NCI-H2196 (cell line): Measurements from ENCODE around the gene CAMTA1.

Experiments
- DNase-seq: peaks from one replicate; lab custom pipeline; 2025; ENCODE audit not compliant: unreplicated experiment; lab: John Stamatoyannopoulos, UW

The CAMTA1 gene

DNA sequence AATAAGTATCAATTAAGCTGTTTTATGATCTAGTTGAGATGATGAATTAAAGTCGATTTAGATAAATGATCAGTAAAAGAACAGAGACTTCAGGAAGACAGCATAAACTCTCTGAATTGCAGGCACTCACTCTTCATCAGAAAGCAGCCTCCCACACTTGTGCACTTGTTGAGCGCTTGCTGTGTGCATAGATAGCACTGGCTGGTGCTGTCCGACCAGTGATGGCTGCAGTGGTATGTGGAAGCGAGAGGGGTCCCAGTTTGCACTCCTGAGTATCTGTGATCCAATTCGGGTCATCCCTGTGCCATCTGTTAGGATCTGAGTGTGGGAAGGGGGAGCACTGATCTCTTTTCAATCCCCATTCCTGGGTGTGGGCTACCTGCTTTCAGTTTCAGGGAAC lies 137.8 kb downstream of the CAMTA1 start:
- DNase-seq, result no peak

DNA sequence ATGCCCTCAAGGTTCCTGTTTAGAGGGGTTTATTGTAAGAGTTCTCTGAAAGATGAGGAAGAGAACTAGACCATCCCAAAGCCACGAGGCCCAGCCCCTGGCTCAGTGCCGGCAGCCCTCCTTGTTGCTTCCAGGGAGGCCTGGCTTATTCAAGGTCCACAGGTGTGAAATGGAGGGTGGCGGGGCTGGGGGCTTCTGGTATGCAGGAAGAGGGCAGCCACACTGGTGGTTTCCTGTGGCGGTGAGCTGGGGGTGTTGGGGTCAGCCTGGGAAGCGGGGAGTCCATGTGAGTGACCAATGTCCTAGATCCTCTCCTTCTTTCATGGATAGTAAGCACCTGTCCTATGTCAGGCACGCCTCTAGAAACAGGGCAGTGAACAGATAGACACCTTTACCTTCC lies 138.2 kb downstream of the CAMTA1 start:
- DNase-seq, result no peak

DNA sequence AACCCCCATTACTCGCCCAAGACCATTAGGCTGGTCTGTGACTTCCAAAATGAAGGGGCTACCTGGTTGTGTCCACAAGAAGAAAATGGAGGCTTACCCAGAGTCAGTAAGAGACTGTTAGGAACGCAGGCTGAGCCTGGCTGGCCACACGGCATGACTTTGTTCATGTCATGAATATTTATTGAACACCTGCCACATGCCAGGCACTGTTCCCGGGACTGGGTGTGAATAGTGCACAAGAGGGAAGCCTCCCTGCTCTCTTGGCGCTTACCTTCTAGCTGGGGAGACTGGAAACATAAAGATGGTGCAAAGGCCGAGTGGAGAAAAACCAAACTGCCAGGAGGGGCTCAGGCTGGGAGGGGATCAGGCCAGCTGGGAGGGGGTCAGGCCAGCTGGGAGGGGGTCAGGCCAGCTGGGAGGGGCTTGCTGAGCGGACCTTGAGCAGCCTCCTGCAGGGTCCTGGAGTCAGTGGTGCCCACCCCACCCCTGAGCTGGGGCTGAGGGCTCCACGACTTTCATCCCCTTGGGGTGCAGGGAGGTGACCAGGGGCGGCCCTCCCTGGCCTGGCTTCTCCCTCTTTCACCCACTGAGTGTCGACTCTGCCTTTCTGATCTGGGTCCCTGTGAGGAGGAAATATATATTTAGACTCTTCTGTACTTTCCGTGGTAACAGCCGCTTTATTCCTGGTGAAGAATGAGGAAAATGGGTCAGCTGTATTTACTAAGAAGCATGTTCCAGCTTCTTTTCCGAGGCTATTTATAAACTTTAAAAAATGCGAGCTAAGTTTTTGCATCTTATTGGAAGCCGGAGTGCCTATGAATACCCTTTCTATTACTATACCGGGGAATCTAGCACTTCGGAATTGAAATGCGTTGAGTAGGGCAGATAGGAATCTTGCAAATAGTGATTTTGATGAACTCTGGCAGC lies 139.0 kb downstream of the CAMTA1 start:
- no peak for DNase-seq

DNA sequence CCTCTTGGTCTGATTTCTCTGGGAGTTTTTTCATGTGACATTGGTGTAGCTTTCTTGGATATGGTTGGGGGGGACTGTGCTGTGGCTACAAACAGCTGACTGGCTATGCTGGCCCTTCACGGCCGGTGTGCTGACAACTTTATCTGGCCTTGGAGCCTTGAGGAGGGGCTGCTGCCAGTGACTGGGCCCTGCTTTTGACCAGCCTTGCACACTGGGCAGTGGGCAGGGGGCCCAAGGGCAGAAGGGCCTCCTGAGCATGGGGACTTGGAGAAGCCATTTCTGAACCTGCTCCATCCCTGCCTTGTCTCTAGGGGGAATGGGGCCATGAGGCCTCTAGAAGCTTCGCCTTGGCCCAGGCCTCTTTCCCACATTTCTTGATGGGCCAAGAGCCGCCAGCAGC lies 139.6 kb downstream of the CAMTA1 start:
- DNase-seq, result no peak

DNA sequence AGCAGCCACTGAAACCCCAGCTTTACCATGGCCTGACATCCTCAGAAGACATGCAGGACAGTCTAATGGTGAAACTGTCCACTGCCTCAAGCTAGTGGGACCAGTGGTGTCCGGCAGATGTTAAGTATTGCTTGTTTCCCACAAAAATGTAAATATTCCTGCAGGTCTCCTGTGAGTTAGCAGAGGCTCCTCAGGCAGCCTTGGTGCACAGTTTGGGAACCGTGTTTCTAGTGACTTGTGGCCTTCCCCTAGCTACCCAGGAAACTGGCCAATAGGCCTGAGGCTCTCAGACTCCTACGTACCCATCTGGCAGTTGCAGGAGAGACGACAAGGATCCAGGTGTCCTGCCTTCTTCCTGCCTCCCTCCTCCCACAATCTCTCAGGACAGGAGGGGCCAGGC lies 142.4 kb downstream of the CAMTA1 start:
- DNase-seq, result no peak

DNA sequence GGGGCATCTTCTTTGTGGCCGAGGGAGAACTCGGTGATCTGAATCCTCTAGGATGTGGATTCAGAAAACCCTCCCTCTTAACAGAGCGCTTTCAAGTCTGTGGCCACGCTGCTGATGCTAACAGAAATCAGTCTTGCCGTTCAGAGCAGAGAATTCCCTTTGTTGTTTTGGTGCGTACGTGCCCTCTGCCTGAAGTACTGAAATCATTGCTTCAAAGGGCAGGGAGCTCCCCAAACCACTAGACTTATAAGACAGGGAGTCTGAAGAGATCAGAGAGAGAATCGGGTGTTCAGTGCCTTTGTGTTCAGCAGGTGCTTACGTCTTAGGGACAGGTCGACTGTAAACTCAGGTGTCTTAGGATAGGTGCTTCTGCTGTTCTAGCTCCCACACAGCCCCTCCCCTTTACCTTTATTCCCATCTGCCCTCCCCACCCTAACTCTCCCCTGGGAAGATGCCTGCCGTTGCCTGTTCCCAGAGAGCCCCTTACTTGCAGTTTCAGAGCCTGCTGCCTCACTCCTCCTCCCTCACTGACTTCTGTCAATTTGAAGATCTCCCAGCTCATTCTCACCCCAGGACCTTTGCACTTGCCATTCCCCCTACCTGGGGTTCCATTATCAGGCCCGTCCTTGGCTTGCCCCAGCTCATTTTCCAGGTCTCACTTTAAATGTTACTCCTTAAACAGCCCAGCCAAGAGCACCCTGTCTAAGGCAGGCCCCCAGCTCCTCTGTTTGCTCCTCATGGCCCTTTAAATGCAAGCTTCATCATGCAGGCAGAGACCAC lies 143.0 kb downstream of the CAMTA1 start:
- DNase-seq, result no peak

DNA sequence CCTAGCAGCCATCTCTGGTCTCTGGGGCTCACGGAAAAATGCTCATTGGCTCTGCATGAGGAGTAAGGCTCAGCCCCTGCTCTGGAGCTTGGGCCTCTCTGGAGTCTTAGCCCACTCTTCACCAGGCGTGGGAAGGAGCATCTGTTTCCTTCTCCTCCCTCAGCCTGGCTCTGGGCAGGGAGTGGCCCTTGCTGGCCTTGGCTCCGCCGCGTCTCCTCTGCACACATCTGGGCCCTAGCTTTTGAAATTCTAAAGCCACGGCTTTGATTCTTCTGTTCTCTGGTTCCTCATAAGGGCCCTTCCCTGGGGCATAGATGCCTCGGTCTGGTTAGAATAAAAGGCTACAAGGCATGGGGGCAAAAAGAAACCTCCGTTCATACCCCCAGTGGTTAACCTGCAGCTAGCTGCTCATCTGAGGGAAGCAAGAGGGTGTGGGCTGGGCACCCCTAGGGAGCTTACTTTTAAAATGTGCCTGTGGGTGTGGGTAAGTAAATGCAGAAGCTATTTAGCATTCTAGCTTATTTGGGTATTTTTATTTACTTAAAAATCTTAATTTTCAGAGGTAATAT lies 145.6 kb downstream of the CAMTA1 start:
- DNase-seq, result no peak

DNA sequence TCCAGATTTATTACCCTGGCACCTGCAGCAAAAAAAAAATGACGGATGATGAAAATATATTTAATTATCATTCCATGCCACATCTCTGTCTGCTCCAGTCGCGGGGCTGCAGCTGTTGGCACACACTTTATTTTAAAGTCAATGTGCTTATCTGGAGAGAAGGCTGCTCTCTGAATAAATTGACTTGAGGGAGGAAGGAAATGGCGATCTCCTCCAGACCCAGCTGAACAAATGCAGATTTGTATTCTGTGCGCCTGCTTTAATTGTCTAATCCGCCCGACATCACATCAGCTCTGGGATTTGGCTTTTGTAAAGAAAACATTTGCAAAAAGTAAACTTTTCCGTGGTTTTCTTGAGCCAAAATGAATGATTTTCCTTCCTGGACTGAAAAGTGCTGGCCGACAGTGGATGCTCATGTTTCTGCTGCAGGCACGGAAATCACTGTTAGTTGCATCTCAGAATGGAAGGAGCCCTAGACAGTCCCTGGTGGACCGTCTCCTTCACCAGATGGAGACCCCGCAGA lies 150.2 kb downstream of the CAMTA1 start:
- DNase-seq, result no peak

DNA sequence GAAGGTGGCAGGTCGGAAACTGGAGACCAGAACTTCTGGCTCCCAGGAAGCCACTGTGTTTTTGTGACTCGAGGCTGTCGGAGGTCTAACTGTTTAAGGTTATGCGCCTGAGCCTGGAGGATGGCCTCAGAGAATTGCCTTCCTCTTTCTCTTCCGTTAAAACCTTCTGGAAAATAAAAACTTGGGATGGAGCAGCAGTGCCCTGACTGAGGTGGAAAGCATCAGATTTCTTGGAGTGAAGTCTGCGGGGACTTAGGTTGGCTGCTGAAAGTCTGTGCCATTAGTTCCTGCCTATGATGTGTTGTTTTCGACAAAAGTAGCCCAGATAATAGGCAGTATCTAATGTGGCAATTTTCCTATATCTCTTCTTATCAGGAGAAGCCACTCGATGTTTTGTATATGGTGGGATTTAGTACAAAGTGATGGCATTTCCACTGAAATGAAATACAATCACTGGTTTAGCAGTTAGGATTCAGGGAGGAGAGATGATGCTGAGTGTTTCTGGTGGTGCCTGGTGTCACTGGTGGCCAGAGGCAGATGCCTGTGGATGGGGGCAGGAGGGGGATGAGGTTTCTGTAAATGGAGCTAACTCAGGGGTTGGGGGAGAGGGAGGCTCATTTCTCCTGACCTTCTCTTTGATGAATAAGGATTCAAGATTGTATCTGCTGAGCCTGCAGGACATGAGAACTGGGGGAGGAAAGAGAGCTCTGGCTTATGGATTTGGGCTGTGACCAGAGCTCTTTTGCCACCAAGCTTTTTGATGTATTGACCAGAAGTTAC lies 150.8 kb downstream of the CAMTA1 start:
- no peak for DNase-seq

DNA sequence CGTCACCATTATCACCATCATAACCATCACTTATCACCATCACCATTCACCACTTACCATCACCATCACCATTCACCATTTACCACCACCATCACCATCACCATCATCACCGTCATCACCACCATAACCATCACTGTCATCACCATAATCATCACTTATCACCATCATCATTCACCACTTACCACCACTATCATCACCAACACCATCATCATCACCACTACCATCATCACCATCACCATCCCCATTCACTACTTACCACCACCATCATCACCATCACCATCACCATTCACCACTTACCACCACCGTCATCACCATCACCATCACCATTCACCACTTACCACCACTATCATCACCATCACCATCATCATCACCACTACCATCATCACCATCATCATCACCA lies 151.8 kb downstream of the CAMTA1 start:
- no peak for DNase-seq

DNA sequence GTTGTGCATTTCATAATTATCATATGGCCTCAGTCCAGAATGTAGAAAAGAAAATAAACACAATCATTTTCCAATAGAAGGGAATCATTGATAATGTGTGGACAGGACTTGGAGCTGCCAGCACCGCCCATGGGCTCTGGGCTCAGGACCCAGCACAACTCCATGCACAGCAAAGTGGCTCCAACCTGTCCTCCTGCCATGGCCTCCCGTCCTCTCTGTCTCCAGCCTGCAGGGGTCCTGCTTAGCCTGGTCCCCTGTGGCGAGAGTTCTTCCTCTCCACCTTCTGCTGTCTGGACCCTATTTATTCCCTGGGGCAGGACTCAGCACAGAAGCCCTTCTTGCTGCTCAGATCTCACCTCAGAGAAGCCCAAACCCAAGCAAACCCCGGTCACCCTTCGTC lies 154.1 kb downstream of the CAMTA1 start:
- no peak for DNase-seq

DNA sequence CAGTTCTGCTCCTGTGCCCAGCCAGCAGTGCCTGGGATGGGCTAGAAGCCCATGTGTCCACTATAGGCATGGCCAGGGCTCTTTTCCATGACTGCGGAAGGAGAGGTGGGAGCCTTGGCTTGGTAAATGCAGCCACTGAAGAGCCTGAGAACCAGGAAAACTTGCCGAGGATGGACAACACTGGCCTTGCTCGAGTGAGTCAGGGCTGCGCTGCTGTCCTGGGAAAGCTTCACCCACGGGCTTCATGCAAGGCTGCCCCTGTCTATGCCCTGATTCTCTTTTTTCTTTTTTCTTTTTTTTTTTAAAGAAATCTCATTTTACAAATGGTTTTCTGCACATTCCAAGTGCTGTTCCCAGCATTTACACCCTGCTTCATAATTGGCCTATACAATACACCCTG lies 156.5 kb downstream of the CAMTA1 start:
- no peak for DNase-seq

DNA sequence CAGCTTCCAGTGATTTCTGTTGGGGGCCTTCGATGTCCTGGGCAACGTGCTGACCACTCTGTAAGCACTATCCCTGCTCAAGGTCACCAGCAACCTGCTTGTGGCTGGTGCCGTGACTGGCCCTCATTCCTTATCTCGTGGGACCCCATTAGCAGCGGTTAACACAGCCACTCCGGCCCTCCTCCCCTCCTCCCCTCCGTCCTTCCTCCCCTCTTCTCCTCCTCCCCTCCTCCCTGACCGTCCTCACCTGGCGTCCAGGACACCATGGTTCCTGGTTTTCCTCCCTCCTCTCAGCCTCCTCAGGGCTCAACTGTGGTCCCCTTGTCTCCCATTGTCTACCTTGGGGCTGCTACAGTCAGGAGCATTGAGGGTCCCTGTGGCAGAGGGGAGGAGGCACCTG lies 157.7 kb downstream of the CAMTA1 start:
- DNase-seq, result no peak

DNA sequence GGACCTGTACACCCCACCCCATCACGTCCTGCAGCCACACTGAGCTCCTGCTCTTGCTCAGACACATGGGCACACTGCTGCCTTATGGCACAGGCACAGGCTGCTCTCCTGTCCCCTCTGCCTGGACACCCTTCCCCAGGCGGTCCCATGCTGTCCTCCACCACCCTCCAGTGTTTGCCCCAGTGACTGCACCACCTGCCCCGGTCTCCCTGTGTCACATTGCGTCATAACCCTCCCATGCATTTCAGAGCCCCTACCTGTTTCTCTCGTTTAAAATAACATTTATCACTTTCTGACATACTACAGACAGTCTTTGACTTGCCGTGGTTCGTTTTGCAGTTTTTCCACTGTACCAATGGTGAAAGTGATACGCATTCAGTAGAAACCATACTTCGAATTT lies 159.2 kb downstream of the CAMTA1 start:
- DNase-seq, result no peak

DNA sequence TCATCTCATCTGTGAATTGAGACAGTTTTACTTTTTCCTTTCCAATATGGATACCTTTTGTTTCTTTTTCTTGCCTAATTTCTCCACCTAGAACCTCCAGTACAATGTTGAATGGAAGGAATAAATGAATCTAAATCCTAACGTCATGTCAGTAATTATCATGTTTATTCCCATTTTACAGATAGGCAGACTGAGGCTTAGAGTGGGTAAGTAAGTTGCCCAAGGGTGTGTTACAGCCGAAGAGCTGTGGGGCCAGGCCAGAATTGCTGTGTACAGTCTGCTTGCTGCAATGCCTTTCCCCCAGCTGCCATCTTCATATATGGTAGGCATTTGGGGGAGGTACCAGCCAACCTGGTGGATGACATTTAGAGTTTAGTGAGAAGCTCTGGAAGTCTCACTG lies 162.7 kb downstream of the CAMTA1 start:
- DNase-seq, result no peak

DNA sequence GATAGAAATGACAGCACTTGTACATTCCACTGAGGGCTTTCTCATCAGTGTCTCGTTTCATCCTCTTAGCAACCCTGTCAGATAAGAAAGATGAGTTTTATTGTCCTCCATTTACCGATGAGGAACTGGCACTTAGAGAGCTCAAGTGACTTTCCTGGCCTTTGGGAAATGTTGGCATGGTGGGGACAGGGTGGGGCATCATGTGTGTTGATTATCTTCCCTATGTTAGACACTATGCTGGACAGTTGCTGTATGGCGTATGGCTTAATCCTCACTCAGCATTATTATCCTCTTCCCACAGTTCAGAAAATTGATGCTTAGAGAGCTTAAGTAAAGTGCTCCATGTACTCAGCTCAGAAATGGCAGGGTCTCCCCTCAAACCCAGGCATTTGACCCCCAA lies 163.2 kb downstream of the CAMTA1 start:
- no peak for DNase-seq

DNA sequence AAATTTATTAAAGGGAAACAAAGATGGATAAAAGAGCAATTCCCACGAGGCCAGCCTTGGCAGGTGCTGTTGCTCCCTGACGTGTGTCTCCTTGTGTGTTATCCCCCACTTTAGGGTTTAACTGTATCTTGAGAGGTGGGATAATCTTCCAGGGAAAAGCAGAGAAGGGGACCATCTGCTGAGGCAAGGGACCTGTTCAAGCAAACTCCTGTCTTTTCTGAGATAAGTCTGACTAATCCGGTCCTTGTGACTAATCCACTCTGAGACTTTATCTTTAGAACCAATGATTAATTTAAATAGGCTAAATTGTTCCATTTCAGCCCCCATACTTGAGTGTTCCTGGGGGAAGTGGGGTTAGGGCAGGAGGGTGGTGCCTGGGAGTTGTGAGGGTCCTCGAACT lies 163.6 kb downstream of the CAMTA1 start:
- DNase-seq, result no peak

DNA sequence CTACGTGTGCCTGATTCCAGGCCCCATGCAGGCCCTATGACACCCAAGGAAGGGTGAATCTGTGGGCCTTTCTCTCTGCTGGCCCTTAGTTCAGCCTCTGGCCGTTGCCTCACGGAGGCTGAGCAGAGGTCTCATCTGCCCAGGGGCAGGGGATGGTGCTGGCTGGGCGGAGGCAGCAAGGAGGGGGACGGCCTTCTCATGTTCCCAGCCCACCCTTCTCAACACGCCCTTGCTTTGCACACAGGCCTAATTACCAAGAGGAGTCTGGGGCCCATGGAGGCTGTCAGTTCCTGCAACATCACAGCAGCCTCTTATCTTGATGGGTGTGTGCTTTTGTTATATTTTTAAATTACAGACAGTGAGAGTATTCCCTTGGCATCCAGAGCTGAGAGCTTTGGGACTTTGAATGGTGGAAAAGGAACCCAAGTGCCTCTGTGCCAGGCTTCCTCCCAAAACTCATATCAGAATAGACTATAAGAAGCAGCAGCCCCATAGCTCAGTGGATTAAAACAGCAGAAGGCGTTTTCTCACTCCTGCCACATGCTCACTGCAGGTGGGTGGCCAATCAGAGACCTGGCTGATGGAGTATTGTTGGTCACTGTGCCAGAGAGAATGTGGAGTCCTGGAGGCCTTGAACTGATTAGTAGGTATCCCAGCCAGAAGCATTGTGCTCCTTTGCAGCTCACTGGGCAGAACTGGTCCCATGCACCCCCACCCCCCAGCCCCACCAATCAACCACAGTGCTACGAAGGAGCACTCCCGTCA lies 164.9 kb downstream of the CAMTA1 start:
- no peak for DNase-seq

DNA sequence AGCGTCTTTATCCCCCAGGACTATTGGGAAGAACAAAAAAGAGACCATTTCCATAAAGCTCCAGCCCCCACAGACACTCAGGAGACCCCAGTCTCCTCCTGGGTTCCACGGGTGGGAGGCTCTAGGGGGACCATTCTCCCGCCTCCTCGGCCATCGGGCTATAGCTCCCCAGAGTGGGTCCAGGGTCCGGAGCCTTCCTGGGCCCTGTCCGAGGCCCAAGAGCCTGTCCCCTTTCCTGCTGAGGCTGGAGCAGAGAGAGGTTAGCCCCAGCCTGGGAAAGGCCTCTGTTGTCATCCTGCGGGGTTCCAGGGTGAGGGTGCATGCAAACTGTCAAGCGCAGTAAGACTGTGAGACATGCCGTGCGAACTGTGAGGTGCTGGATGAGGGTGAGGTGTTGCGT lies 166.3 kb downstream of the CAMTA1 start:
- no peak for DNase-seq

DNA sequence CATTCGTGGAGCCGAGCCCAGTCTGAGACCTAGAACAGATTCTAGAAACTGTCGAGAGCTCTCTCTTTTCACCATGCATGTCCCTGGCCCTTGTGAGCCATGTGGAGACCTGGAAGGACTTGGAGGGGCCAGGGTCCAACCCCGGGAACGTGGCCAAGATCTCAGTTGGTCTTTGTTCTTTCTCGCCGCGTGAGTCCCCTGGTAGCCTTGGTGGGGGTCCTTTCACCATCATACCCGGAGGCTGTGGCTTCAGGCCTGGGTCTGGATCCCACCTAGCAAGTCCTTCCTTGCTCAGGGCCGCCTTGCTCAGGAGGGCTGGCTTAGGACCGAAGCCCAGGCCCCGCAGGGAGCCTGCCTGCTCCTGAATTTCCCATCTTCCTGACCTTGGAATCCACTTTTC lies 168.0 kb downstream of the CAMTA1 start:
- no peak for DNase-seq
